MM.1S (cell line): ENCODE results near the gene PTK7.
"Not testable (repeated sequence)": the region's sequence is repeated elsewhere in the genome, so short reads cannot be mapped to it uniquely, and the experiment has no call there.

Source experiments
- EZH2 ChIP-seq: fragments of 300-600 bp; sonication (generic); optimal IDR thresholded peaks from 2 replicates; pipeline ENCODE3; 2017; ENCODE audit warnings: low read depth, mild to moderate bottlenecking, antibody characterized with exemption, low read length, mixed read lengths
- EZH2phosphoT487 ChIP-seq: fragments of 300-600 bp; sonication (generic); IDR thresholded peaks from 2 replicates; pipeline ENCODE4 v1.6.1; 2018; ENCODE audit warnings: antibody characterized with exemption, low read length
- TF ChIP-seq, protein P1 (sequence below): fragments of 300-600 bp; sonication (generic); IDR thresholded peaks from 2 replicates; pipeline ENCODE4 v1.5.1; 2016; ENCODE audit warnings: antibody characterized with exemption, low read length, mixed read lengths

DNA sequence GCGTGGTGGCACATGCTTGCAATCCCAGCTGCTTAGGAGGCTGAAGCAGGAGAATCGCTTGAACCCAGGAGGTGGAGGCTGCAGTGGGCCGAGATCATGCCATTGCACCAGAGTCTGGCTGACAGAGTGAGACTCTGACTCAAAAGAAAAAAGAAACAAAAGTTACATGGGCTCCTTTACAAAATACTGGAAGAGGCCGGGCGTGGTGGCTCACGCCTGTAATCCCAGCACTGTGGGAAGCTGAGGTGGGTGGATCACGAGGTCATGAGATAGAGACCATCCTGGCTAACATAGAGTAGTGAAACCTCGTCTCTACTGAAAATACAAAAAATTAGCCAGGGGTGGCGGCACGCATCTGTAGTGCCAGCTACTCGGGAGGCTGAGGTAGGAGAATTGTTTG is 63.9 kb downstream of the PTK7 start:
- TF ChIP-seq, protein P1, sequence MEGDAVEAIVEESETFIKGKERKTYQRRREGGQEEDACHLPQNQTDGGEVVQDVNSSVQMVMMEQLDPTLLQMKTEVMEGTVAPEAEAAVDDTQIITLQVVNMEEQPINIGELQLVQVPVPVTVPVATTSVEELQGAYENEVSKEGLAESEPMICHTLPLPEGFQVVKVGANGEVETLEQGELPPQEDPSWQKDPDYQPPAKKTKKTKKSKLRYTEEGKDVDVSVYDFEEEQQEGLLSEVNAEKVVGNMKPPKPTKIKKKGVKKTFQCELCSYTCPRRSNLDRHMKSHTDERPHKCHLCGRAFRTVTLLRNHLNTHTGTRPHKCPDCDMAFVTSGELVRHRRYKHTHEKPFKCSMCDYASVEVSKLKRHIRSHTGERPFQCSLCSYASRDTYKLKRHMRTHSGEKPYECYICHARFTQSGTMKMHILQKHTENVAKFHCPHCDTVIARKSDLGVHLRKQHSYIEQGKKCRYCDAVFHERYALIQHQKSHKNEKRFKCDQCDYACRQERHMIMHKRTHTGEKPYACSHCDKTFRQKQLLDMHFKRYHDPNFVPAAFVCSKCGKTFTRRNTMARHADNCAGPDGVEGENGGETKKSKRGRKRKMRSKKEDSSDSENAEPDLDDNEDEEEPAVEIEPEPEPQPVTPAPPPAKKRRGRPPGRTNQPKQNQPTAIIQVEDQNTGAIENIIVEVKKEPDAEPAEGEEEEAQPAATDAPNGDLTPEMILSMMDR: not testable (repeated sequence)
- TF ChIP-seq EZH2, EZH2phosphoT487: not testable (repeated sequence)
